Fibroblast of the aortic adventitia (primary cell): Measurements from ENCODE around the gene LARP1. TPM values are rescaled to one million over a fixed set of nuclear protein-coding genes. Genes with fewer than 3 reads are reported as not detected.
"Not testable (repeated sequence)": the region's sequence is repeated elsewhere in the genome, so short reads cannot be mapped to it uniquely, and the experiment has no call there.

ENCODE experiments used
- DNase-seq: peaks from one replicate; pipeline ENCODE4 v3.0.0-alpha.2; 2010; ENCODE audit warnings: low read depth
- H3K4me3 ChIP-seq: 2 replicates; pipeline ENCODE4 v1.5.1; 2011; ENCODE audit warnings: low read depth, mild to moderate bottlenecking, control low read depth, low read length, moderate library complexity
- CTCF ChIP-seq: IDR thresholded peaks from 2 replicates; pipeline ENCODE4 v1.5.1; 2011; ENCODE audit warnings: mild to moderate bottlenecking, low read length, control low read depth, inconsistent platforms; ENCODE audit not compliant: insufficient read depth
- total RNA-seq: library from RNA; depleted of rRNA; stranded (reverse); fragments of >200 nt; gene quantifications from 2 replicates; pipeline ENCODE4 v1.2.3, GENCODE V29; 2012; ENCODE audit warnings: low replicate concordance

The LARP1 gene
- total RNA-seq, 1 donor, result 114 TPM

DNA sequence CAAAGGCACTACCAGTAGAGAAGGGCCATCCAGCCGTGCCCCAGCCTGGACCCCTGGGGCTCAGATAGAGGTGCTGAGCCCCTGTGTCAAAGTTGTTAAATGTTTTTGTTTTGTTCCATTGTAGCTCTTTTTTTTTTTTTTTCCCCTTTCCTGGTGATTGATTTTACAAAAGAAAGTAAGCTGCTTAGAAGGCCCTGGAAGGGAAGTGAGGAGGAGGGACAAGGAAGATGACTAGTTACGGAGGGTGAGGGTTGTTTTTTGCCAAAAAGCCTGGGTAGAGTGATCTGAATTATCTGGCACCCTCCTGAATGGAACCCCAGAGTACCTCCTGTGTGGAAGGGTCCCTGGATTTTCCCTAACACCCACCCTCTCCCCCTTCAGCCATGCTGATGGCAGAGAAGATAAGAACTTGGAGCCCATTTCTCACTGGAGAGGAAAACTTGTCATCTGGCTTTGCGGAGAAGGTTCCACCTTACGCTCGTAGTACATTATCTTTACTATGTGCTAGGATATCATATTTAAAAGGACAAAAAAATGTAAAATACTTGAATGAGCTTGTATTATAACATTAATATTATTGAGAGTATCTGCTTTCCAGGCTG, 61.8 kb downstream of the LARP1 start:
- no peak for DNase-seq
- no peak for TF ChIP-seq CTCF
- H3K4me3 ChIP-seq, result no peak overlapping the region

DNA sequence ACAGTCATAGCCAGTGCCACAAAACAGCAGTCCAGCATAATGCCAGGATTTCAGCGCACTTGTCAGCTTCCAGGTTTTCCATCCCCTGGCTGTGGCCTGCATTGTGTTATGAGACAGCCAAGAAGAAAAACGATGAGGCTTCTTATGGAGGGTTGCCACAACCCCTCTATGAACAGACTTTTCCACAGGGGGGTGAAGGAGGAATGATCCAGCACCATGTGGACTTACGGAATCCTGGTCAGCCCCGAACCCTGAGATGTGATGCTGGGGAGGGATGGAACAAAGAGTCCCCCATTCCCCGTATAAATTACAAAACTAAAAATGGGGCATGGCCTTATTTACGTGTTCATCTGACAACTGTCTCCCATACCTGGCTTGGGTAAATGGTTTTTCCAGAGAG, 62.6 kb downstream of the LARP1 start:
- no peak for TF ChIP-seq CTCF
- H3K4me3 ChIP-seq, result no peak overlapping the region
- no peak for DNase-seq

DNA sequence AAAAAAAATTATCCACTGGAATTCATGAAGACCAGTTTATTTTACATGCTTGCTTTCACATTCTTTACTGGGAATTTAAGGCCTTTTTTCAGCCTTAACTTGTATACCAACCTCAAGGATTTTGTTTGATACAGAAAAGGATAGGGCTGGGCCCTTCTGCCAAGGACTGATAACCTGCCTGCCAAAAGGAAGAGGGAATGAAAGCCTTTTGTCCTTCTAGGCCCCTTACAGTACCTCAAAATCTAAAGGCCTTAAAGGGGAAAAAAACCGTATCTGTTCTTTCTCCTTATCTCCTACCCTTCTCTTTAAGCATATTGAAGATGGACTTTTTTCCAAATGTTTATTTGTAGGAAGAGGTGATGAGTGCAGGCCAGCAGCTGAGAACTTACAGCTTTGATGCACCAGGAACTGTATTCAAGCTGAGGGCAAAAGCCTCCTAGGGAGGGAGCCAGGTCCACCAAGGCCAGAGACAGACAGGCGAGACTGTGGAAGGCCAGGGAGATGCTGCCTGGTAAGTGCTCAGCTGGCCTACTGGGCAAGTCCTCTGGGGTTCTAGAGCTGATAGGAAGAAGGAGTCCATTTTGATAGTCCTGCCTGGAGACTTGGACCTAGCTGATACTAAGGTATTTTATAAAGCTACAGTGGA, 63.4 kb downstream of the LARP1 start:
- no peak for TF ChIP-seq CTCF
- no peak for DNase-seq
- no peak overlapping the region for H3K4me3 ChIP-seq

- TF ChIP-seq CTCF, result no peak
- no peak overlapping the region for H3K4me3 ChIP-seq
- no peak for DNase-seq
Measured at GRCh38 chr5:154819546-154819945, 64.4 kb downstream of the LARP1 start.

DNA sequence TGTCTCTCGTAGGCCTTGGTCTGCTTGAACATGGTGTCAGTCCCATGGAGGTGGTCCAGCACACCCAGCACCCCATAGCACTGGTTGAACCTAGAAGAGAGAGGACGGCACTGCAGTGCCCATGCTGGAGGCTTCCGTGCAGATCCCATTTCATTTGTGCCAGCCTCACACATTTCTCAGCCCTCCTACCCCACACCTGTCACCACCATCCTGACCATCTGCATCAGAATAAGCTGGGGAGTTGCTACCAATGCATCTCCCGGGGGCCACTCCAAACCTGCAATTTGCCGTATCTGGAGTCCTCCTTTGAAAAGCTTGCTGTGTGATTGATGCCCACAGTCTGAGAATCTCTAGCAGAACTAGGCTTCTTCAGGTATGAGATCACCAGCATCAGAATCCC, 65.2 kb downstream of the LARP1 start:
- no peak for DNase-seq
- no peak for TF ChIP-seq CTCF
- no peak overlapping the region for H3K4me3 ChIP-seq

- not testable (repeated sequence) for DNase-seq, H3K4me3 ChIP-seq
Measured at GRCh38 chr5:154822896-154823295, 67.7 kb downstream of the LARP1 start.

DNA sequence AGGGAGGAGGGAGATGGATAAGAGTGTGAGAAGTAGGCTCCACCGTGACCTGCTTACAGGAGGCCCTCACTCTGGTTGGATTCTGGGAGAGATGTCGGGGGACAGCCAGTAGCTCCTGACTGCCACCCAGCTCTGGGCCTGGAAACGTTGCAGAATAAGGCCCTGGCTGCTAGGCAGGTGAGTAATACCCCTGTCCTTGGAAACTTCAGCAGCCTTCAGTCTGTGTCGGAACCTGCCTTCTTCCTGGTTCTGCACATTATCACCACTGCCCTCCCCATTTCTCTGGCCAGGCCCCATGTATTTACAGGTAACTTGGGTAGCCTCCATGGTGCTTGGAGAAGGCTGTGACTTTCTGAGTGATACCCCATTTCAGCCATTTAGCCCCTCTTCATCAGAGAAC, 68.4 kb downstream of the LARP1 start:
- DNase-seq, result no peak
- no peak overlapping the region for H3K4me3 ChIP-seq
- no peak for TF ChIP-seq CTCF
